ENCODE measurements around the gene MAP3K8.

Gene MAP3K8

DNA sequence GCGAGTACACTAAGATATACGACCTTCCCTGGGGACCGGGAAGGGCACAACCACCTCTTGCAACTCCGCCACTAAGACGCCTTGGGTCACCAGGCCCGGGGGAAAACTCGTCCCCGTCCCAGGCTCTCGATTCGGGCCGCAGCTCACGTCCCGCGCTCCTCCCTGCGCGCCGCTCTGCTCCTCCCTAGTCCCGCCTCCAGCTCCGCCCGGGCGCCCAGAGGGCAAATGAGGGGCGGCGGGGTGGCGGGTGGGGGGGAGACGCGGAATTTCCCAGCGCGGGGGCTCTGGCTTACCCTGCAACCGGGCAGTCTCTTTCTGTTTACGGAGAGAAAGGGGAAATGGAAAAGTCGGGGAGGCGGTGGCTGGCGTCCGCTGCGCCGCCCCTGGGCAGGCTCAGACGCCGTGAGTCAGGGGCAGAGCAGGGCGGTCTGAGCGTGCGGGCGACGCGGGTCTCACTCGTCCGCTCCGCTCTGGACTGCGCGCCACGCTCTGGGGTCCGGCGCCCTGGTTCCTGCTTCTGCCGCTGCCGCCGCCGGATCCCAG lies at the start of gene MAP3K8:
TSS of gene MAP3K8 (plus strand) at position 455 of the 543 bp plus-strand sequence. CDS start 4,755 bp downstream, outside the sequence.
- DNase-seq (ENCODE audit: low spot score) = peak; percentile 85

DNA sequence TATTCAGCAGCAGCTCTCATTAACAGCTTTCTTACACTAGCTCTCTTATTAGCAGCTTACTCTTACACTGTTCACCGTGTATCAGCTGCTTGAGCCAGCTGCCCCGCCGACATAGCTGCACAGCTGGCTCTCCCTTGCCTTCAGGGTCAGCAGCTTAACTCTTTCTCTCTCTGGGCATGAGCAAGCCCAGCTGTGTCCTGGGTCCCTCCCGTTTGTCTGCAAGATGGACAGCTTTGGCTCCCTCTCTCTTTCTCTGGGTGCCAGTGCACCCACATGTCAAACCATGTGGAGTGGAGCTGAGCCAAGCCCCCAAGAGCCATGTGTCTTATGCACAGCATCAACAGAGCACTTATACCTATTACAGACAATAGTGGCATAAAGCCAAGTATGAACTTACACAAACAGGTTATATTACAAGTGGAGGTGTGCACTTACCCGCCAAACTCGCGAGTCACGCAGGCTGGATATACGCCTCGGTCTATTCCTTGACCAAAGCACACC lies 49.2 kb upstream of the MAP3K8 start:
- DNase-seq (ENCODE audit: low spot score) = no peak

DNA sequence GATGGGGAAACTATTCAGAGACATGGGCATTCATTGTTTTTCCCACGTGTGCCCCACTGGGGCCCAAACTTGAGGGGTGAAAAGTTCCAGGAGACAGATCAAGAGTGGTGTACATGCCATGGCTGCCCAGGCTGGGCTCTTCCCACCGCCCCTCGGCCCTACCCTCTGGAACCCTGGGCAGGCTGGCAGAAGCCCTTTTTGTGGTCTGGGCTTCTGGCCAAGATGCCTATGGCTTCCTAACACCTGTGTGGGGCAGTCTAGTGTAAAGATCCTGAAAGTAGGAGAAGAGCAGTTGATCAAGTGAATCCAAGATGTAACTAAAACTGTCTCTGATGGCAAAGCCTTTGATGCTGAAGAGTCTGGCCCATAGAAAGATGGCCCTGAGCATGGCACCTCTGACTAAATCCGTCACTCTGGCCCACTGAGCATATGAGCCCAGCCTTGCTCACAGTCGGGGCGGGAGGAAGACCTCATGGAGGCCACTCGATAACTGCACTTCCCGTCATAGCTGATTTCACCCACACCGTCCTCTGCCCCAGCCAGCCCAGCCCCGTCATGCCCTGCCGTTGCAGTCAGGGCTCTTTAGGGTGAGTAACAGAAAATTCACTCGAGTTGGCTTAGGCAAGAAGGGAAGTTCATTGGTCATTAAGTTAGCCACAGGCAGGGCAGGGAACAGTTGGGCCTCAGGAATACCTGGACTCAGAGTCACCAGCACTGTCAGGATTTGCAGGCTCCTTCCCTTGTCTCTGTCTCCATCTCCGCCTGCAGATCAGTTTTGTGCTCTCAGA lies 47.0 kb upstream of the MAP3K8 start:
- no peak for DNase-seq (ENCODE audit: low spot score)

DNA sequence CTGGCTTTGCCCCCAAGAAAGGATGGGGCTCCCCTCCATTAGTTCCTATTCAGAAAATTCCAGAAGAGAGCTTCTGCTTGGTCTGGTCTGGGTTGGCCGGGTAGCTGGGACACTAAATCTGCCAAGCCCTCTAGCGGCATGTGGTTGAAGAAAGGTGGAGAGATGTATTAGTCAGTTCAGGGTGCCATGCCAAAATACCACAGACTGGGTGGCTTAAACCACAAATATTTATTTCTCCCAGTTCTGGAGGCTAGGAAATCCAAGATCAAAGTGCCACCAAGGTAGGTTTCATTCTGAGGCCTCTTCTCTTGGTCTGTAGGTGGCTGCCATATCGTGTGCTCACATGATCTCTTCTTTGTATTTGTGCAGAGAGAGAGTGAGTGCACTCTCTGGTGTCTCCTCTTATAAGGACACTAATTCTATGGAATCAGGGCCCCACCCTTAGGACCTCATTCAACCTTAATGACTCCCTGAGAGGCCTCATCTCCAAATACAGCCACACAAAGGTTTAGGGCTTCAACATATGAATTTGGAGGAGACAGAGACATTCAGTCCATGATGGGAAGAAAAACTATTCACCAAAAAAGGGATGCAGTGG lies 46.2 kb upstream of the MAP3K8 start:
- DNase-seq (ENCODE audit: low spot score) = peak; percentile 48

DNA sequence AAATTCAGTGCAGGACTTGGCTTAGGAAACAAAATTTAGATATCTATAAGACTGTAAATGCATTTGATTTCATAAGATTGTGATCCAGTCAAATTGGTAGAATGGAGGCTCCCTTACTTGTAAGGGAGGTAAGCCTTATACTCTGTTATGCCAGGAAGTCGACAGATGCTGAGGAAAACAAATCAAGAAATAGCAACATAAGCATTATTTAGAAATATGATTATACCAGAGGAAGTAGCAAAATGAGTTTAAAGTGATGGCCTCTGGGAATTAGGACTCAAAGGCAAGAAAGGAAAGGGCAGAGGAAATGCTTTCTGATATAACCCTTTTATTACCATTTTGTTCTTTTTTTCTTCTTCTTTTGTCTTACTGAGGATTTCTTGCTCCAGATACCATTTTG lies 44.4 kb upstream of the MAP3K8 start:
- DNase-seq (ENCODE audit: low spot score) = no peak

DNA sequence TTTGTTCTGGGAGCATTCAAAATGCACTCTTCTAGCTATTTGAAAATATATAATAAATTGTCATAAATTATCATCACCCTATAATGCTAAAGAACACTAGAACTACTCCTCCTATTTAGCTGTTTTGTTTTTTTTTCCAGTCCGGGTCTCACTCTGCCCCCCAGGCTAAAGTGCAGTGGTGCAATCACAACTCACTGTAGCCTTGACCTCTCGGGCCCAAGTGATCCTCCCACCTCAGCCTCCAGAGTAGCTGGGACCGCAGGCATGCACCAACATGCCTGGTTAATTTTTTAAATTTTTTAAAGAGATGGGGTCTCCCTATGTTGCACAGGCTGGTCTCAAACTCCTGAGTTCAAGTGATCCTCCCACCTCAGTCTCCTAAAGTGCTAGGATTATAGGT lies 43.8 kb upstream of the MAP3K8 start:
- DNase-seq (ENCODE audit: low spot score) = no peak

DNA sequence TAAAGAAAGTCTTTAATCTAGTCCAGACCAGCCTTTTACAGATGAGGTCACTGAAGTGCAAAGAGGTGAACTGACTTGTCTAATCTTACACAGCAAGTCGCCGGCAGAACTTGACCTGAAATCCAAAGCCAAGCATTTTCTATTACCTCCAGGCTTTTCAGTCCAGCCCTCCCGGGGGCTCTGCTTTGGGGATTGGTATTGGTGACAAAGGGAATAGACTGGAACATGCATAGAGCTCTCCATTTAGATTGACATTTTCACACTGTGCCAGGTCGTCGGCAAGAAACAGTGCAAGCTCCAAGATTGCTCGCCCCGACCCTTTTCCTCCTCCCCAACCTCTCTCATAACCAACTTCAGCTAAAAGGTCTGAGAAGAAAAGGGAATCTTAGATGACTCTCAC lies 42.7 kb upstream of the MAP3K8 start:
- DNase-seq (ENCODE audit: low spot score) = no peak

DNA sequence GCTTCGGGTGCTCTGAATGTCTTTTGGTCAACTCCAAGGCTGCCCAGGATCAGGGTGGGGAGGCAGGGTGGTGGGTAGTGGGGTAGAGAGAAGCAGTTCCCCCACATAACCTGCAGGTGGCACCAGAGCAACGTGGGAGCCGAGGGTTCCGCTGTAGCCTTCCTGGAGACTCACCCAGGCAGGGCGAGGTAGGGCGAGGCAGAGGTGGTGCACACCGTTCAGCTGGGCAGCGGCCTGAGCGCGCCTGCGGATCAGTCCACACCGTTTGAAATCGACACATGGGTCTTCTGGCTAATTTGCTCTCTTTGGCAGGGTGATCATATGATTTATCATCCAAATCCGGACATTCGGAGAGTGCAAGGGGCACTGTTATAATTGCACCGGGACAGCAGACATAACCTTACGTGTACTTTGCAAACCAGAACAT lies 41.4 kb upstream of the MAP3K8 start:
- DNase-seq (ENCODE audit: low spot score) = peak; percentile 89

DNA sequence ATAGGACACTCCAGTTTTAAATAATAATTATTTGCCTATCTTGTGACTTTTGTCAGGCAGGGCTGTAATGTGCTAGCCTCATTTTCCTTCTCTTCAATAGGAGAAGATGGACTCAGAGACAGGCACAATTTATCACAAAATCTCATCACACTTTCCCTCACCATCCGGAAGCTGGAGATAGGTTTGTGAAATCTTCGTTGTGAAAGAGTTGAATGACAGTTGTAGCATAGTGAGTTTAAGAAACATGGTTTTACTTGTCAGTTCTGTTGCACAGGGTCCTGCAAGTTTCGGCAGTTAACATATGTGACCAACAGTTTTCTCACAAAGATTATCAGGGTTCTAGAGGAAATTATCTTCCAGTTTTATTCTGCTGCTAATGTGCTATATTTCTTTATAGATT lies 37.7 kb upstream of the MAP3K8 start:
- no peak for DNase-seq (ENCODE audit: low spot score)

DNA sequence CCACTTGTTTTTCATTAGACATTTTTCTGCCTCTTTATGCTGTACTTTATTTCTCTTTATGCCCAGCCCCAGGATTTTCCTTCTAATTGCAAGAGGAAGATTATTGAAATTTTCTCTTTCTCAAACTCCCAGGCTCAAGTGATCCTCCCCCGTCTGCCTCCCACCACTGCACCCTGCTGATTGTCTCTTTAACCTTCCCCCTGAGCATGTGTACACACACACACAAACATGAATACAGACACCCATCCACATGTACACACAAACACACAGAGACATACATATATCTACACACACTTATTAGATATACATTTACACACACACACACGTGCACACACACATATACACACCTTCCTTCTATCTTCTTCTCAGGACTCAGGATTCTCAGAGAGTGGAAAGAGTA lies 37.3 kb upstream of the MAP3K8 start:
- no peak for DNase-seq (ENCODE audit: low spot score)

DNA sequence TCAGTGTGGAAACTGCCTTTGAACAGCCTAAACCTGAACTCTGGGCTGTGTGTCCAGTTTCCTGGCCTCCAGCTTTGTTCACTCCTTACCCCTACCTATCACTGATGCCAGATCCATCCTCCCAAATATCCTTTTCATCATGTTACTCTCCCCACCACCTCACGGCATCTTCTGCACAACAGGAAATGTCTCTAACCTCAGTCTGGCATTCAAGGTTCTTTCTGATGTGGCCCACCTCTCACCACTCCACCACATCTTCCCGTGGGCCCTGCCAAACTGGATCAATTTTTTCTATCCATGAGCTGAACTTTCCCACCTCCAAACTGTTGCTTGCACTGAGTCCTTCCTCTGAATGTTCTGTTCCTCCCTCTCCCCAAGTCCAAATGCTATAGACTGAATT lies 35.8 kb upstream of the MAP3K8 start:
- DNase-seq (ENCODE audit: low spot score) = no peak

DNA sequence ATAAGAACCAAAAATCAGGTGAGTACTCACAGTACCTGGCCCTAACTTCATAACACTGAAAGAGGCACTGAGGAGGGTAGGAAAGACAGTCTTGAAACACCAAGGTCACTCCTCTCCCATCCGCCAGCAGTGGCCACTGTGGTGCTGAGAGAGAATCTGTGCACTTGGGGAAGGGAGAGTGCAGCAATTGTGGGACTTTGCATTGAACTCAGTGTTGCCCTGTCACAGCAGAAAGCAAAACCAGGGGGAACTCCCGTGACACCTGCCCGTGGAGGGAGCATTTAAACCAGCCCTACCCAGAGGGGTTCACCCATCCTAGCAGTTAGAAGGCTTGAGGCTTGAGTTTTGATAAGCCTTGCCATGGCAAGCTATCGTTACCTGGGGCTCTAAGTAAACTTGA lies 35.2 kb upstream of the MAP3K8 start:
- DNase-seq (ENCODE audit: low spot score) = no peak

DNA sequence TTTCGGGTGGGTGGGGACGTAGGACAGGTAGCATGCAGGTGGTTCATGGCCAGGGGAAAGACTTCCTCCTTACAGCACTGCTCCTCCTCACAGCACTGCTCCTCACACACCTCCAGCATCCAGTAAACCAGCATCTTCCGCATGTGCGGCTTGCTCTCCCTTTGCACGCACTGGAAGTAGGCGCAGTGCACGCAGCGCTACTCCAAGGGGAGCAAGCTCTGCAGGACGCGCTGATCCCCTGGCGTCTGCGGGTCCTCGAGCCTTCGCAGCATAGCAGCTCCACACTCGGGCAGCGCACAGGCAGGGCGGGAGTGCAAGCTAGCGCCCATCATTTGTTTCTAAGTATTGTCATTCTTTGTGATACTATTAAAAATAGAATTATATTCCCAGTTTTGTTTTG lies 30.5 kb upstream of the MAP3K8 start:
- no peak for DNase-seq (ENCODE audit: low spot score)

DNA sequence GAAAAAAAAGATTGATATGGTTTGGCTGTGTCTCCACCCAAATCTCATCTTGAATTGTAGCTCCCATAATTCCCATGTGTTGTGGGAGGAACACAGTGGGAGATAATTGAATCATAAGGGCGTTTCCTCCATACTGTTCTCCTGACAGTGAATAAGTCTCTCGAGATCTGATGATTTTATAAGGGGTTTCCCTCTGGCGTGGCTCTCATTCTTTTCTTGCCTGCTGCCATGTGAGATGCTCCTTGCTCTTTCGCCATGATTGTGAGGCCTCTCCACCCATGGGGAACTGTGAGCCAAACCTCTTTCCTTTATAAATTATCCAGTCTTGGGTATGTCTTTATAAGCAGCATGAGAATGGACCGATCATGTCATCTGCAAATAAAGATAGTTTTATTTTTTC lies 29.4 kb upstream of the MAP3K8 start:
- no peak for DNase-seq (ENCODE audit: low spot score)

DNA sequence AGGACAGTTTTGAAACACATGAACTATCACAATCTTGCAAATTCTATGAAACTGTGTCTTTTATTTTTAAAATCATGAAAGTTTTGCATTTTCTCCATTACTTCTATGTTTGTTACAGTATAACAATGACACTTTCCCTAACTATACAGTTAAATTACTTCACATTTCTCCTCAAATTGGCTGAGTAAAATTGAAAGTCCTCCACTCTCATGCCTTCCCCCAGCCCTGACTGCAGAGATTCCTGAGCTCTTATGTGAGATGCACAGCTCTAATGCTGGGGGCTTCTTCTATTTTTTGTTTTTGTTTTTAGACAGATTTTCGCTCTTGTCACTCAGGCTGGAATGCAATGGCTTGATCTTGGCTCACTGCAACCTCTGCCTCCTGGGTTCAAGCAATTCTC lies 22.7 kb upstream of the MAP3K8 start:
- DNase-seq (ENCODE audit: low spot score) = no peak

DNA sequence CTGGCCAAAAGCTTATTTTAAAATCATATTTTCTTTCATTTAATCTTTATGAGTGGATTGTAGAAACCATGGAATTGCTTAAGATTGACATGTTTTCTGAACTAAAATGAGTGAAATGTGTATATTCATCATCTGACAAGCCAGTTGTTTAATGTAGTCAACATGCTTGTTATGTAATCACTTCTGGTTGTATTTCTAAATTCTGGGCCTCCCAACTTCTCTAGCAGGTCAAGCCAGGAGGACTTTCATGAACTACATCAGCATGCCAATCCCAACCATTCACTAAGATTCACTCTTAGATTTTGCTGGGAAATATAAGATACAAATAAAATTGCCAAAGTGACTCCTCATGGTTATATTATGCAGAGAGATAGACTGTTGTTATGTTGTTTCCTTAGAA lies 21.1 kb upstream of the MAP3K8 start:
- no peak for DNase-seq (ENCODE audit: low spot score)

DNA sequence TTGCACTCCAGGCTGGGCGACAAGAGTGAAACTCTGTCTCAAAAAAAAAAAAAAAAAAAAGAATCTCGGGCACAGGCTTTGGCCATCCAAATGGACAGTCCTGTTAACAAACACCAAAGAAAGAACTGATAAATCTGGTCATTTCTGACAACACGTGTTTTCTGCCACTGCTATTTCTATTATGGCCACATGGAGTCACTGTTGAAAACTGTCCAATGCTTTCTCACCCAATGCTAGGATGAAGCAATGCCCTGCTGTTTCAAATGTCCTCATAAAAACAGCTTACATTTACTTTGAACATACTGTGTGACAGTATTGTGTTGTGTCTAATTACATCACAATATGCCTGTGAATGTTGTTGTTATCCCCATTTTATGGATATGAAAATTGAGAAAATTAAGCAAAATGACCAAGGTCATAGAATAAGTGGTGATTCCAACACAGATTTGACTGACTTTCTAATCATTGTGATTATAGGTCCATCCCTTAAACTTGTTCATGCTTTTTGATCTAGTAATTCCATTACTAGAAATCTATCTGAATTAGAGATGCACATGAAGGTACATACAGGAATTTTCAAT lies 19.9 kb upstream of the MAP3K8 start:
- DNase-seq (ENCODE audit: low spot score) = peak; percentile 79

DNA sequence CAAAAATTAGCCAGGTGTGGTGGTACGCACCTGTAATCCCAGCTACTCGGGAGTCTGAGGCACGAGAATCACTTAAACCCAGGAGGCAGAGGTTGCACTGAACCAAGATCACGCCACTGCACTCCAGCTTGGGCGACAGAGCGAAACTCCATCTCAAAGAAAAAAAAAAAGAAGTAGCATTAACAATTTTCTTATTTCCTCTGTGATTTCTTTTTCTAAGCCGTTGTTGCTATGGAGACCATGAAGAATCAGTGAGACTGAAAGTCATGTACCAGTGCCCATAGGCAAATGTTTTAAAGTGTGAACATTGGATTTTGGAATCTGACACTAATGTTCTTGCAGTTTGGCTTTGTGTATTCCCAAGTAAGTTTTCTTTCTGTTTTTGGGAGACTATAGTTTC lies 18.4 kb upstream of the MAP3K8 start:
- DNase-seq (ENCODE audit: low spot score) = no peak

DNA sequence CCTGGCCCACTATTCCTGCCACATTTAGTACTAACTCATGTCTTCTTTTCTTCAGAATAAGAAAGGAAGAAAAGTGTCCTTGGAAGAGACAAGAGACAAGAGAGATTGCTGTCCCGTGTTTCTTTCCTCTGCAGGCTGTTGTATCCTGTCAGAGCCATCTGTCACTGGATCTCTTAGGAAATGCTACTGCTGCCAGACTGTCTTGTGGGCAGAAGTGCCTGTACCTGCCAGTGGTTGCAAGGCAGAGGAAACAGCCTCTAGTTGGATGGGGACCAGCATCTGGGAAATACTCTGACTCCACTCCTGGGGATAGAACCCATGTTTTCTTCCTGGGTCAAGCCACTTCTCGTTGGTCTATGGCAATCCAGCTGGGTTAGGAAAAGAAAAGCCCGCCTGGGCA lies 16.7 kb upstream of the MAP3K8 start:
- DNase-seq (ENCODE audit: low spot score) = no peak

DNA sequence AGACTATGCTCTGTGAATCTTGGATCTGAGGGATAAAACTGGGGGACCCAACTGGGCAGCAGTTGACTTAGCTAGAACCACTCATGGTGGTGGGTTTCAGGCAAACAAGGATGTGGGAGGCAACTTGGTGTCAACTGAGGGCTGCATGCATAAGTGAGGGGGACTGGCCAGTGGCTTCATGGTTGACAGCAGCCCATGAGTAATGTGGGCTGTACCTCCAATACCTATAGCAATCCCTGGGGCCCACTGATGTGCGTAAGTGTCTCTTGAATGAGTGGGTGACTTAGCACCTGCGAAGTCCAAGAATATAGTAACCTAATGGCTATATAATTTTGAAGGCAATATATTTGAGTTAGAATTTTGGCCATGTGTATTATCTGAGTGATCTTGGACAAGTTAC lies 13.7 kb upstream of the MAP3K8 start:
- DNase-seq (ENCODE audit: low spot score) = no peak

DNA sequence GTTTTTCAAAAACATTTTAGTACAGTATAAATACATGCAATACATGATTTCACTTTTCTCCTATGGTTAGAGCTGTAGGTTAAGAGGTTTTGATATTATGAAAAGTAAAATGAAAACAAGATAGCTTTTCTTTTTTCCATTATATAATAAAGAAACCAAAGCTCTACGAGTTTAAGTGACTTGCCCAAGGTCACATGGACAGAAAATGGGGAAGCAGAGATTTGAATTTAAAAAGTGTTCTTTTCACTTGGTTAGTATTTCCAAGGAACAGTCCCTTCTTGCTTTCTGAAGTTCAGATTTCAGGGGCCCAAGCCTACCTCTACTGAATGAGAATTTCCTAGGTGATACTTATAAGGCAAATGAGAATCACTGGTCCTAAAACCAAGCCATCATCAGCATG lies 13.2 kb upstream of the MAP3K8 start:
- no peak for DNase-seq (ENCODE audit: low spot score)

DNA sequence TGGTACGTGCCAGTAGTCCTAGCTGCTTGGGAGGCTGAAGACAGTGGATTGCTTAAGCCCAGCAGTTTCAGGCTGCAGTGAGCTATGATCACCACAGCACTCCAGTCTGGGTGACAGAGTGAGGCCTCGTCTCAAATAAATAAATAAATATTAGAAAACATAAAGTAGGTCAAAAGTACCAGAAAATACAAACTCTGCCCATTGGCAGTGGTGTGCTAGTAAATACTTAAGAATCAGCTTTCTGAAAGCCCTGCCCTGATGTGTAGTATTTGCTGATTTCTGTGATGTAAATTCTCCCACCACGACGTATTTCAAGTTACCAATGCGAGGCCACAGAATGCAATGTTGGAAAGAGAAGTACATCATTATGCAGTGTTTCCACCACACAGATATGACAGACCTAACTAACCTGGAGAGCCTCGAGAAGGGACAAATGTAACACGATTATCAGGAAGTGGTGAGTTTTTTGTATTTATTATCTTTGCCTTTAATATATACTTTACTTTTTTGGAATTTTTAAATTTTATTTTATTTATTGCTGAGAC lies 11.8 kb upstream of the MAP3K8 start:
- no peak for DNase-seq (ENCODE audit: low spot score)

Measured in AG08395 (cell line).